IMR-90 (cell line): Measurements from ENCODE around the gene ALPP. TPM values are rescaled to one million over a fixed set of nuclear protein-coding genes. Genes with fewer than 3 reads are reported as not detected.

Experiments used
- ATAC-seq: fragments of 200-7000 bp; cut with Tn5 transposase; 2 replicates; pipeline ENCODE4 v1.9.1; 2020; ENCODE audit warnings: low read depth, mild to moderate bottlenecking, moderate library complexity
- BruUV-seq: library from RNA; stranded (reverse); fragments of 400-500 nt; replicated peaks from 2 replicates; lab custom pipeline; 2021; lab: Mats Ljungman, UMichigan
- CTCF ChIA-PET: fragments of 300-600 bp; formaldehyde crosslinking; extraction: SDS; loops from one replicate; lab custom pipeline; 2021; ENCODE audit warnings: antibody characterized with exemption; lab: Yijun Ruan, JAX
- POLR2A ChIA-PET: fragments of 300-600 bp; sonication (Branson Sonifier 250); formaldehyde crosslinking; loops from one replicate; lab custom pipeline; 2022; ENCODE audit warnings: antibody characterized with exemption; ENCODE audit not compliant: unreplicated experiment; lab: Charles Lee
- DNase-seq: peaks from one replicate; pipeline ENCODE4 v3.0.0; 2013
- H2AFZ ChIP-seq: replicated peaks from 2 replicates; pipeline ENCODE3; 2013; ENCODE audit warnings: low read length, mild to moderate bottlenecking; ENCODE audit not compliant: poor library complexity
- H2AK5ac ChIP-seq: 2 replicates; pipeline ENCODE4 v1.6.1; 2013; ENCODE audit warnings: low read depth, low read length, inconsistent platforms
- H2AK9ac ChIP-seq: replicated peaks from 2 replicates; pipeline ENCODE3; 2013; ENCODE audit warnings: mild to moderate bottlenecking, low read depth, low read length, moderate library complexity; ENCODE audit not compliant: poor library complexity
- H2BK120ac ChIP-seq: 2 replicates; pipeline ENCODE4 v1.6.1; 2013; ENCODE audit warnings: low read depth, low read length, inconsistent platforms
- H2BK15ac ChIP-seq: 3 replicates; pipeline ENCODE4 v1.6.1; 2013; ENCODE audit warnings: low read depth, low read length, inconsistent platforms
- H2BK20ac ChIP-seq: 2 replicates; pipeline ENCODE4 v1.6.1; 2013; ENCODE audit warnings: low read depth, mild to moderate bottlenecking, inconsistent platforms, low read length, moderate library complexity
- H2BK5ac ChIP-seq: 2 replicates; pipeline ENCODE4 v1.6.1; 2013; ENCODE audit warnings: mild to moderate bottlenecking, low read depth, low read length, inconsistent platforms; ENCODE audit not compliant: poor library complexity, severe bottlenecking
- H3K14ac ChIP-seq: replicated peaks from 2 replicates; pipeline ENCODE4 v1.6.1; 2013; ENCODE audit warnings: low read depth, low read length, inconsistent platforms
- H3K18ac ChIP-seq: 2 replicates; pipeline ENCODE4 v1.6.1; 2013; ENCODE audit warnings: low read depth, low read length, control low read depth
- H3K23ac ChIP-seq: 2 replicates; pipeline ENCODE4 v1.6.1; 2013; ENCODE audit warnings: low read depth, low read length, inconsistent platforms
- H3K27ac ChIP-seq: 2 replicates; pipeline ENCODE4 v1.5.1; 2013; ENCODE audit warnings: mild to moderate bottlenecking, control low read depth, low read length; ENCODE audit not compliant: insufficient read depth
- H3K27me3 ChIP-seq: 2 replicates; pipeline ENCODE4 v1.6.1; 2013; ENCODE audit warnings: low read length; ENCODE audit not compliant: control insufficient read depth, insufficient read depth
- H3K36me3 ChIP-seq: 2 replicates; pipeline ENCODE4 v1.6.1; 2013; ENCODE audit warnings: low read length, mixed read lengths; ENCODE audit not compliant: control insufficient read depth, insufficient read depth
- H3K4ac ChIP-seq: 2 replicates; pipeline ENCODE4 v1.6.1; 2013; ENCODE audit warnings: low read depth, low read length, inconsistent platforms
- H3K4me1 ChIP-seq: 2 replicates; pipeline ENCODE4 v1.6.1; 2013; ENCODE audit warnings: low read length, mixed read lengths; ENCODE audit not compliant: control insufficient read depth, insufficient read depth
- H3K4me2 ChIP-seq: 2 replicates; pipeline ENCODE4 v1.6.1; 2013; ENCODE audit warnings: low read depth, mild to moderate bottlenecking, control low read depth, low read length, moderate library complexity
- H3K4me3 ChIP-seq: 2 replicates; pipeline ENCODE4 v1.5.1; 2013; ENCODE audit warnings: low read depth, mild to moderate bottlenecking, control low read depth, low read length, moderate library complexity; ENCODE audit not compliant: insufficient read depth
- H3K56ac ChIP-seq: 2 replicates; pipeline ENCODE4 v1.6.1; 2013; ENCODE audit warnings: low read length, inconsistent platforms; ENCODE audit not compliant: insufficient read depth; ENCODE audit errors: extremely low read depth
- H3K79me1 ChIP-seq, 2 experiments: 2 replicates each; pipeline ENCODE4 v1.6.1; 2013; ENCODE audit warnings: low read length in 2 of 2, inconsistent platforms in 1 of 2, low read depth in 1 of 2
- H3K9ac ChIP-seq: 2 replicates; pipeline ENCODE4 v1.6.1; 2013; ENCODE audit warnings: low read depth, low read length, control low read depth
- H3K9me1 ChIP-seq: 2 replicates; pipeline ENCODE4 v1.6.1; 2013; ENCODE audit warnings: low read length, inconsistent platforms; ENCODE audit not compliant: insufficient read depth
- H3K9me3 ChIP-seq: 2 replicates; pipeline ENCODE4 v1.6.1; 2013; ENCODE audit warnings: low read length; ENCODE audit not compliant: control insufficient read depth, insufficient read depth
- H4K20me1 ChIP-seq: 2 replicates; pipeline ENCODE4 v1.6.1; 2013; ENCODE audit warnings: low read length, inconsistent platforms; ENCODE audit not compliant: insufficient read depth
- H4K5ac ChIP-seq: 2 replicates; pipeline ENCODE4 v1.6.1; 2013; ENCODE audit warnings: mild to moderate bottlenecking, low read depth, low read length, control low read depth
- H4K8ac ChIP-seq, 2 experiments: 2 replicates each; pipeline ENCODE4 v1.6.1; 2013; ENCODE audit warnings: low read depth in 2 of 2, low read length in 2 of 2, control low read depth in 1 of 2, inconsistent platforms in 1 of 2
- H4K91ac ChIP-seq: 2 replicates; pipeline ENCODE4 v1.6.1; 2013; ENCODE audit warnings: low read depth, low read length, inconsistent platforms; ENCODE audit not compliant: insufficient read depth
- BHLHE40 ChIP-seq: fragments of 150-350 bp; IDR thresholded peaks from 2 replicates; pipeline ENCODE4 v1.6.1; 2016; ENCODE audit warnings: mild to moderate bottlenecking, low read depth, low read length
- CEBPB ChIP-seq: IDR thresholded peaks from 2 replicates; pipeline ENCODE4 v1.6.1; 2012; ENCODE audit warnings: low read depth, low read length, improper control_type of control experiment
- CHD1 ChIP-seq: IDR thresholded peaks from 2 replicates; pipeline ENCODE4 v1.6.1; 2012; ENCODE audit warnings: low read depth, low read length, improper control_type of control experiment
- ELK1 ChIP-seq: fragments of 150-350 bp; IDR thresholded peaks from 2 replicates; pipeline ENCODE4 v1.6.1; 2016; ENCODE audit warnings: low read depth, mild to moderate bottlenecking, low read length, moderate library complexity, borderline replicate concordance
- FOS ChIP-seq: fragments of 150-350 bp; IDR thresholded peaks from 2 replicates; pipeline ENCODE4 v1.6.1; 2016; ENCODE audit warnings: low read depth, low read length
- MAFK ChIP-seq: IDR thresholded peaks from 2 replicates; pipeline ENCODE4 v1.6.1; 2012; ENCODE audit warnings: low read depth, low read length, improper control_type of control experiment
- MAZ ChIP-seq: IDR thresholded peaks from 2 replicates; pipeline ENCODE4 v1.6.1; 2012; ENCODE audit warnings: low read depth, mild to moderate bottlenecking, low read length, improper control_type of control experiment, moderate library complexity, borderline replicate concordance
- MXI1 ChIP-seq: IDR thresholded peaks from 2 replicates; pipeline ENCODE4 v1.6.1; 2012; ENCODE audit warnings: low read depth, mild to moderate bottlenecking, low read length, moderate library complexity, borderline replicate concordance
- NFE2L2 ChIP-seq: fragments of 150-350 bp; IDR thresholded peaks from 2 replicates; pipeline ENCODE4 v1.6.1; 2016; ENCODE audit warnings: low read depth, mild to moderate bottlenecking, low read length
- POLR2A ChIP-seq: IDR thresholded peaks from 2 replicates; pipeline ENCODE4 v1.6.1; 2012; ENCODE audit warnings: mild to moderate bottlenecking, low read depth, low read length
- RAD21 ChIP-seq: IDR thresholded peaks from 2 replicates; pipeline ENCODE4 v1.6.1; 2012; ENCODE audit warnings: low read length, improper control_type of control experiment
- RCOR1 ChIP-seq: IDR thresholded peaks from 2 replicates; pipeline ENCODE4 v1.6.1; 2012; ENCODE audit warnings: mild to moderate bottlenecking, low read length, improper control_type of control experiment; ENCODE audit not compliant: insufficient replicate concordance
- RFX5 ChIP-seq: IDR thresholded peaks from 2 replicates; pipeline ENCODE4 v1.8.0; 2012; ENCODE audit warnings: low read depth, mild to moderate bottlenecking, low read length, moderate library complexity
- SMC3 ChIP-seq: fragments of 150-350 bp; IDR thresholded peaks from 2 replicates; pipeline ENCODE4 v1.6.1; 2016; ENCODE audit warnings: low read depth, mild to moderate bottlenecking, antibody characterized with exemption, low read length, moderate library complexity
- USF2 ChIP-seq: fragments of 150-350 bp; IDR thresholded peaks from 2 replicates; pipeline ENCODE4 v1.6.1; 2017; ENCODE audit warnings: mild to moderate bottlenecking, antibody characterized with exemption, low read length, low read depth
- WGBS, 2 experiments: methylation state at CpG; one replicate each; pipeline versions ENCODE4 v1.1.5 to v1.1.7; 2013; ENCODE audit warnings: missing lambda C conversion rate in 2 of 2; ENCODE audit not compliant: insufficient read length in 1 of 2; ENCODE audit errors: extremely low coverage in 2 of 2; 5-methylcytosine and 5-hydroxymethylcytosine counted together
- dilution Hi-C: fragments of 300-500 bp; cut with HindIII; formaldehyde crosslinking; loops from one replicate; pipeline ENCODE4 v1.14.3; 2018; ENCODE audit warnings: low sequenced_read_pairs; ENCODE audit not compliant: unreplicated experiment
- in situ Hi-C: fragments of 300-500 bp; cut with MboI; formaldehyde crosslinking; loops from 3 replicates; pipeline ENCODE4 v1.14.3; 2019; ENCODE audit warnings: low sequenced_read_pairs, inconsistent platforms, mixed read lengths
- intact Hi-C: fragments of 100-400 bp; cut with micrococcal nuclease; formaldehyde crosslinking; loops from 2 replicates; pipeline ENCODE4 v1.10.0; 2022
- polyA plus RNA-seq, 3 experiments: library from polyadenylated mRNA; depleted of rRNA; stranded (reverse); fragments of >200 nt; gene quantifications; 2 replicates each; pipeline ENCODE4 v1.2.3, GENCODE V29; 2012; ENCODE audit warnings: low replicate concordance in 1 of 3
- total RNA-seq: library from RNA; depleted of rRNA; stranded (reverse); fragments of >200 nt; gene quantifications from 2 replicates; pipeline ENCODE4 v1.2.3, GENCODE V29; 2012
- TF ChIP-seq, protein P1 (sequence below): conservative IDR thresholded peaks from 2 replicates; pipeline ENCODE4 v1.5.1; 2012; ENCODE audit warnings: mild to moderate bottlenecking, low read depth, low read length, improper control_type of control experiment

ALPP gene
- total and polyA plus RNA-seq, 2 of the 4 experiments (the other 2 are of a cell fraction): not detected

DNA sequence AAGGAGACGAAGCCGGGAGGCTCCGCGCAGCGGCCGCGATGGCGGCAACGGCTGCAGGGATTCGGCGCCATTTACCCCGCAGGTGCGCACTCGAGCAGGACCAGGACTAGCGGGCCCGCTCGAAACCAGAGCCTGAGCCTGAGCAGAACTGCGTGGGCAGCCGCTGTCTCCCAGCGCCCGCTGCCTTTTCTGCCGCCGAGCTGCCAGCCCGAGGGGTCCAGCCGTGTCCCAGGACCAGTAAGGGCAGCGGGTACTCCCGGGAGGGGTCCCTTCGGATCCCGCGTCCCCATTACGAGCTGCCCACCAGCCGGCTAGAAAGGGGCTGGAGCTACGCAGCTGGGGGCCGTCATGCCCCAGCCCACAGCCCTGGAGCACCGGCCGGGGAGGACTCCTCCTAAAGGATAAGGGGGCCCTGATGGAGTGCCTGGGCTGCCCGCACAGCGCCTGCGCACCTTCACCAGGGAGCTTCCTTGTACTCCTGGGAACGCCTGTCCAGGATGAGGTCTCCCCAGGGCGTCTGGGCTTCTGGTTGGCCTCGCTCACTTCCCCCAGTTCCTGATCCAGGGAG is 9.9 kb downstream of the ALPP start:
- 3% methylated on average over 25 of the region's 42 CpGs; no CpG with 5 or more reads in 1 of the 2 experiments for WGBS, 2 experiments
- Histone ChIP-seq H2BK120ac (no peak overlapping the region), H4K91ac (no peak overlapping the region), H3K36me3 (no peaks in the 10 kb centered on the region), H3K9ac (no peak overlapping the region), H2AK9ac (no peak overlapping the region), H4K5ac (no peak overlapping the region), H3K4me2 (no peak overlapping the region; the same call in 1 of the 2 replicates), H4K20me1 (no peaks in the 10 kb centered on the region; the same call in 1 of the 2 replicates), H3K9me3 (peaks cover 2% of the 10 kb centered on the region; the same call in 1 of the 2 replicates), H3K14ac (no peak overlapping the region), H2BK20ac (no peak overlapping the region), H4K8ac (no peak overlapping the region), H3K4me1 (peaks cover 3% of the 10 kb centered on the region; the same call in 1 of the 2 replicates), H3K27me3 (peaks cover 72% of the 10 kb centered on the region), H2BK15ac (no peak overlapping the region), H3K4ac (no peak overlapping the region), H2AFZ (peak overlapping the region; percentile 51), H3K18ac (no peak overlapping the region), H3K4me3 (no peak overlapping the region), H3K79me1 (no peaks in the 10 kb centered on the region), H3K56ac (no peak overlapping the region), H3K27ac (no peak overlapping the region), H3K23ac (no peak overlapping the region), H2BK5ac (no peak overlapping the region), H2AK5ac (no peak overlapping the region), H3K9me1 (no peaks in the 10 kb centered on the region)
- dilution Hi-C loops: no loop called here
- intact Hi-C loops: loop anchor here (5.0 kb wide), 1 partner anchor 41 kb away; no protein-coding TSS in a partner anchor
- no peak for ATAC-seq
- POLR2A ChIA-PET: no interaction called here
- TF ChIP-seq SMC3 (no peak), CEBPB (no peak), ELK1 (no peak), MAZ (no peak), MAFK (no peak), MXI1 (no peak), POLR2A (no peak), NFE2L2 (no peak), RAD21 (no peak), USF2 (no peak), FOS (no peak), RFX5 (no peak), CHD1 (no peak), BHLHE40 (no peak), RCOR1 (no peak)
- TF ChIP-seq, protein P1, sequence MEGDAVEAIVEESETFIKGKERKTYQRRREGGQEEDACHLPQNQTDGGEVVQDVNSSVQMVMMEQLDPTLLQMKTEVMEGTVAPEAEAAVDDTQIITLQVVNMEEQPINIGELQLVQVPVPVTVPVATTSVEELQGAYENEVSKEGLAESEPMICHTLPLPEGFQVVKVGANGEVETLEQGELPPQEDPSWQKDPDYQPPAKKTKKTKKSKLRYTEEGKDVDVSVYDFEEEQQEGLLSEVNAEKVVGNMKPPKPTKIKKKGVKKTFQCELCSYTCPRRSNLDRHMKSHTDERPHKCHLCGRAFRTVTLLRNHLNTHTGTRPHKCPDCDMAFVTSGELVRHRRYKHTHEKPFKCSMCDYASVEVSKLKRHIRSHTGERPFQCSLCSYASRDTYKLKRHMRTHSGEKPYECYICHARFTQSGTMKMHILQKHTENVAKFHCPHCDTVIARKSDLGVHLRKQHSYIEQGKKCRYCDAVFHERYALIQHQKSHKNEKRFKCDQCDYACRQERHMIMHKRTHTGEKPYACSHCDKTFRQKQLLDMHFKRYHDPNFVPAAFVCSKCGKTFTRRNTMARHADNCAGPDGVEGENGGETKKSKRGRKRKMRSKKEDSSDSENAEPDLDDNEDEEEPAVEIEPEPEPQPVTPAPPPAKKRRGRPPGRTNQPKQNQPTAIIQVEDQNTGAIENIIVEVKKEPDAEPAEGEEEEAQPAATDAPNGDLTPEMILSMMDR: no peak
- in situ Hi-C loops: no loop called here
- DNase-seq: no peak
- CTCF ChIA-PET: no interaction called here
- BruUV-seq: no TSS peak
